Activated CD8-positive, alpha-beta memory T cell treated with anti-CD3 and anti-CD28 coated beads, Interleukin-2, amount 50 U/mL, for 24 hours (primary cell): ENCODE data around the gene KRTAP1-3.
"Not testable (repeated sequence)": the region's sequence is repeated elsewhere in the genome, so short reads cannot be mapped to it uniquely, and the experiment has no call there.

Source experiments
- DNase-seq: peaks from one replicate; pipeline ENCODE4 v3.0.0-alpha.2; 2020; ENCODE audit errors: extremely low read depth

Gene KRTAP1-3

GRCh38 chr17:41054556-41054955, 19.9 kb upstream of the KRTAP1-3 start:
- DNase-seq: not testable (repeated sequence)

GRCh38 chr17:41054025-41054424, 19.4 kb upstream of the KRTAP1-3 start:
- no peak for DNase-seq

- no peak for DNase-seq
Measured at GRCh38 chr17:41052566-41052965, 17.9 kb upstream of the KRTAP1-3 start.

GRCh38 chr17:41049110-41049509, 14.4 kb upstream of the KRTAP1-3 start:
- DNase-seq: no peak

GRCh38 chr17:41048441-41048840, 13.8 kb upstream of the KRTAP1-3 start:
- DNase-seq: no peak

GRCh38 chr17:41046735-41047465, 12.2 kb upstream of the KRTAP1-3 start, which contains the start of gene KRTAP2-1:
TSS of gene KRTAP2-1 (minus strand) at chr17:41047316. CDS start at chr17:41047267, 49 bp downstream.
- not testable (repeated sequence) for DNase-seq

- no peak for DNase-seq
Measured at GRCh38 chr17:41042953-41043352, 8.3 kb upstream of the KRTAP1-3 start.

- DNase-seq: not testable (repeated sequence)
Measured at GRCh38 chr17:41040783-41041571, 6.3 kb upstream of the KRTAP1-3 start, which contains the start of gene KRTAP1-1. TSS of gene KRTAP1-1 (minus strand) at chr17:41041450. CDS start at chr17:41041397, 53 bp downstream.

GRCh38 chr17:41037853-41038350, 3.2 kb upstream of the KRTAP1-3 start:
- DNase-seq: no peak

GRCh38 chr17:41029633-41030245, 4.9 kb downstream of the KRTAP1-3 start, which contains the start of gene KRTAP1-4:
TSS of gene KRTAP1-4 (minus strand) at chr17:41030195. CDS start at chr17:41030078, 117 bp downstream.
- no peak for DNase-seq

- no peak for DNase-seq
Measured at GRCh38 chr17:41026715-41027471, 7.8 kb downstream of the KRTAP1-3 start, which contains the start of gene KRTAP1-5. TSS of gene KRTAP1-5 (minus strand) at chr17:41027208. CDS start at chr17:41027155, 53 bp downstream.

GRCh38 chr17:41024697-41025096, 10.0 kb downstream of the KRTAP1-3 start:
- no peak for DNase-seq

- no peak for DNase-seq
Measured at GRCh38 chr17:41020336-41020735, 14.3 kb downstream of the KRTAP1-3 start.

GRCh38 chr17:41019415-41019814, 15.3 kb downstream of the KRTAP1-3 start:
- no peak for DNase-seq

- no peak for DNase-seq
Measured at GRCh38 chr17:41018541-41018940, 16.1 kb downstream of the KRTAP1-3 start.

- no peak for DNase-seq
Measured at GRCh38 chr17:41016578-41017215, 18.0 kb downstream of the KRTAP1-3 start.

- no peak for DNase-seq
Measured at GRCh38 chr17:41015454-41015853, 19.2 kb downstream of the KRTAP1-3 start.

- no peak for DNase-seq
Measured at GRCh38 chr17:41013606-41014005, 21.1 kb downstream of the KRTAP1-3 start.

- no peak for DNase-seq
Measured at GRCh38 chr17:41013181-41013580, 21.5 kb downstream of the KRTAP1-3 start.

- no peak for DNase-seq
Measured at GRCh38 chr17:41012326-41013120, 22.2 kb downstream of the KRTAP1-3 start.
